Natural killer cell (primary cell): Measurements from ENCODE around the gene ARFRP1. TPM values are rescaled to one million over a fixed set of nuclear protein-coding genes. Genes with fewer than 3 reads are reported as not detected.

ENCODE experiments used
- ATAC-seq, 3 donors: fragments of 150-1000 bp in 2 of 3; fragments of 200-7000 bp in 1 of 3; cut with Tn5 transposase; 1 replicate in 1 of 3; 2 replicates in 2 of 3; pipeline ENCODE4 v1.10.0; 2021; ENCODE audit warnings: mild to moderate bottlenecking in 2 of 3, moderate library complexity in 2 of 3
- DNase-seq, 2 donors: peaks; one replicate each; pipeline versions ENCODE4 v3.0.0 to v3.0.0-alpha.2; 2013 to 2021; ENCODE audit warnings: mixed read lengths in 1 of 2
- H3K27ac ChIP-seq: one replicate; pipeline ENCODE4 v1.5.1; 2013; ENCODE audit warnings: mild to moderate bottlenecking, low read length
- H3K27me3 ChIP-seq: one replicate; pipeline ENCODE4 v1.6.1; 2013; ENCODE audit warnings: low read length; ENCODE audit not compliant: control insufficient read depth, insufficient read depth
- H3K36me3 ChIP-seq: one replicate; pipeline ENCODE4 v1.6.1; 2013; ENCODE audit warnings: low read length; ENCODE audit not compliant: control insufficient read depth, insufficient read depth
- H3K4me1 ChIP-seq: one replicate; pipeline ENCODE4 v1.6.1; 2013; ENCODE audit warnings: low read length; ENCODE audit not compliant: control insufficient read depth, insufficient read depth
- H3K4me3 ChIP-seq: one replicate; pipeline ENCODE4 v1.5.1; 2013; ENCODE audit warnings: low read length
- H3K9me3 ChIP-seq: one replicate; pipeline ENCODE4 v1.6.1; 2013; ENCODE audit warnings: low read length; ENCODE audit not compliant: control insufficient read depth, insufficient read depth
- H3K27ac Mint-ChIP-seq, 2 donors: one replicate each; pipeline ENCODE4 v1.8.0; 2022; ENCODE audit warnings: mild to moderate bottlenecking in 2 of 2, mixed read lengths in 2 of 2, moderate library complexity in 1 of 2
- H3K27me3 Mint-ChIP-seq, 2 donors: one replicate each; pipeline ENCODE4 v1.8.0; 2022; ENCODE audit warnings: low read depth in 2 of 2, mixed read lengths in 2 of 2
- H3K36me3 Mint-ChIP-seq: one replicate; pipeline ENCODE4 v1.8.0; 2022; ENCODE audit warnings: mixed read lengths
- H3K4me1 Mint-ChIP-seq, 2 donors: one replicate each; pipeline ENCODE4 v1.8.0; 2022; ENCODE audit warnings: mixed read lengths in 2 of 2
- H3K4me3 Mint-ChIP-seq: one replicate; pipeline ENCODE4 v1.8.0; 2022; ENCODE audit warnings: mild to moderate bottlenecking, moderate library complexity, mixed read lengths
- H3K9me3 Mint-ChIP-seq, 2 donors: one replicate each; pipeline ENCODE4 v1.8.0; 2022; ENCODE audit warnings: mixed read lengths in 2 of 2
- WGBS: methylation state at CpG from one replicate; pipeline ENCODE4 v1.1.7; 2013; ENCODE audit warnings: missing lambda C conversion rate; ENCODE audit not compliant: insufficient coverage; 5-methylcytosine and 5-hydroxymethylcytosine counted together
- intact Hi-C: fragments of 100-400 bp; cut with micrococcal nuclease; formaldehyde crosslinking; loops from one replicate; pipeline ENCODE4 v1.14.2; 2022
- total RNA-seq, 4 donors: library from RNA; stranded (reverse); fragments of 120-200 nt in 1 of 4; gene quantifications; one replicate each; pipeline versions ENCODE4 v1.2.3 to v1.2.4, GENCODE V29; 2013 to 2022
- TF ChIP-seq, protein P1 (sequence below): fragments of 200-600 bp; IDR thresholded peaks from one replicate; pipeline ENCODE4 v1.8.0; 2022; ENCODE audit warnings: antibody characterized with exemption

Gene ARFRP1
- total RNA-seq, 3 donors from 2014 or later (not counting 1 experiment from before 2014, with no cell fraction given): 43.9 to 55.8 (median 50.6) TPM

DNA sequence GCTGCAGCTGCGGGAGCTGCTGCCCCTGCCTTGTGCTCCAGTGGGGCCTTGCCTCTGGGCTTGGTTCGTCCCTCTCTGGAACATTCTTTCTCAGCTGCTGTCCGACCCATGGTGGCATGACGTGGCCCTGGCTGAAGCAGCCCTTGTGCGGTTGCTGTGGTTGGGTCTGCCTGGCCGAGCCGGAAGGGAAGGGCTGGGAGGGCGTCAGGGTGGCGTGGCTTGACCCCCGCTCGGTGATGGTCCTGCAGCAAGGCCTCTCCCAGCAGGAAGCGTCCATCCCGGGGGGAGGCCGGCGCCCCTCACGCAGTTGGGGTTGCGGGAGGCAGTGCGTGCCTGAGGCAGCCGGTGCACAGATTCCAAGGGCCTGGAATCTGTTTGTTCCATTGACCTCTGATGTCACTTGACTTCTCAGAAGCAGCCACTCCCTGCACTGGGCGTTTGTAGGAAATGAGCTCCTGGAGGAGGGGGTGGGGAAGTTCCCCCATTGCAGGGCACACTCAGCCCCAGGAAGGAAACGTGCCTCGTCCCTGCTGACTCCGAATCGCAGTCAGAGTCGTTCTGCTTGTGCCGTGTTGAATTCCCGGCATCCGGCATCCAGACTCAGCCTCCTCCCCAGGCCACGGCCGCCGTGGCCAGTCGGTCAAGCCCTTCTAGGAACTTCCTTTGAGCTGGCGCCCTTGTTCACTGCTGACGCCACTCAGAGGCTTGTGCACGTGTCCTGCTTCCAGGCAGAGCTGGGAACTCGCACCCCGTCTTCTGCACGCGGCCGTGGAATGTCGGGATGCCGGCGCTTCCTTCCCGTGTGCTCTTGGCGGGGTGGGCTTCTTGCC, 21.1 kb downstream of the ARFRP1 start:
- H3K4me1 Mint-ChIP-seq: peaks cover 0 to 5% of the 10 kb centered on the region in 2 donors

DNA sequence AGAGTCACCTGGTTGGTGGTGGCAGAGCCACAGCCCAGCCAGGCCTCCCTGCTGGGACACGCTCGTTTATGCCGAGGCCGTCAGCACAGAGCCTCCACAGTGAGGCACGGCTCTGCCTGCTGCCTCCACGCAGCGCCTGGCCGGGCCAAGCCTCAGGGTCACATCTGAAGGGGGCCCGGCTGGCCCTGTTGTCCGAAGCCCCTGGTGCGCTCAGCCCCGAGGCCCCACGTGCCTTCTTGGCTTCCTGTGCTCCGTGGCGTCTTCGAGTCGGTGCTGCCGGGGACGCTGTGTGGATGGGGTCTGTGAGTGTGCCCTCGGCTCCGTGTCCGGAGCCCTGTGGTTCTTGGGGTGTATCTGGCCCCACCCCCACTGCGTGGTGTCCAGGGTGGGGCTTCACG, 21.7 kb downstream of the ARFRP1 start:
- Mint-ChIP-seq H3K27ac (no peak overlapping the region), H3K9me3 (no peaks in the 10 kb centered on the region), H3K4me3 (peak overlapping the region; percentile 37), H3K36me3 (no peaks in the 10 kb centered on the region), H3K27me3 (no peaks in the 10 kb centered on the region), H3K4me1 (peaks cover 0 to under 1% of the 10 kb centered on the region in 2 donors)
- 93% methylated on average over 24 of the region's 24 CpGs for WGBS
- no peak for DNase-seq
- Histone ChIP-seq H3K9me3 (no peaks in the 10 kb centered on the region), H3K27ac (no peak overlapping the region), H3K27me3 (no peaks in the 10 kb centered on the region), H3K36me3 (no peaks in the 10 kb centered on the region), H3K4me3 (no peak overlapping the region), H3K4me1 (peaks cover 24% of the 10 kb centered on the region)
- intact Hi-C loops: no loop called here
- peak in 1 of 3 donors; percentile 3 for ATAC-seq
- TF ChIP-seq, protein P1, sequence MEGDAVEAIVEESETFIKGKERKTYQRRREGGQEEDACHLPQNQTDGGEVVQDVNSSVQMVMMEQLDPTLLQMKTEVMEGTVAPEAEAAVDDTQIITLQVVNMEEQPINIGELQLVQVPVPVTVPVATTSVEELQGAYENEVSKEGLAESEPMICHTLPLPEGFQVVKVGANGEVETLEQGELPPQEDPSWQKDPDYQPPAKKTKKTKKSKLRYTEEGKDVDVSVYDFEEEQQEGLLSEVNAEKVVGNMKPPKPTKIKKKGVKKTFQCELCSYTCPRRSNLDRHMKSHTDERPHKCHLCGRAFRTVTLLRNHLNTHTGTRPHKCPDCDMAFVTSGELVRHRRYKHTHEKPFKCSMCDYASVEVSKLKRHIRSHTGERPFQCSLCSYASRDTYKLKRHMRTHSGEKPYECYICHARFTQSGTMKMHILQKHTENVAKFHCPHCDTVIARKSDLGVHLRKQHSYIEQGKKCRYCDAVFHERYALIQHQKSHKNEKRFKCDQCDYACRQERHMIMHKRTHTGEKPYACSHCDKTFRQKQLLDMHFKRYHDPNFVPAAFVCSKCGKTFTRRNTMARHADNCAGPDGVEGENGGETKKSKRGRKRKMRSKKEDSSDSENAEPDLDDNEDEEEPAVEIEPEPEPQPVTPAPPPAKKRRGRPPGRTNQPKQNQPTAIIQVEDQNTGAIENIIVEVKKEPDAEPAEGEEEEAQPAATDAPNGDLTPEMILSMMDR: no peak

More for the DNA sequence above, 21.1 kb downstream of the ARFRP1 start:
- Histone ChIP-seq H3K4me1 (peaks cover 24% of the 10 kb centered on the region), H3K27ac (no peak overlapping the region), H3K4me3 (no peak overlapping the region), H3K27me3 (no peaks in the 10 kb centered on the region), H3K9me3 (no peaks in the 10 kb centered on the region), H3K36me3 (no peaks in the 10 kb centered on the region)
- Mint-ChIP-seq H3K27ac (no peak overlapping the region), H3K9me3 (no peaks in the 10 kb centered on the region), H3K4me3 (peak overlapping the region; percentile 37), H3K36me3 (no peaks in the 10 kb centered on the region), H3K27me3 (no peaks in the 10 kb centered on the region)
- TF ChIP-seq, protein P1: no peak
- 38% methylated on average over 45 of the region's 45 CpGs for WGBS
- DNase-seq (peak in 1 of 2 donors; percentile 56), ATAC-seq (peak; percentile 58 to 75 (median 61))
- intact Hi-C loops: no loop called here

DNA sequence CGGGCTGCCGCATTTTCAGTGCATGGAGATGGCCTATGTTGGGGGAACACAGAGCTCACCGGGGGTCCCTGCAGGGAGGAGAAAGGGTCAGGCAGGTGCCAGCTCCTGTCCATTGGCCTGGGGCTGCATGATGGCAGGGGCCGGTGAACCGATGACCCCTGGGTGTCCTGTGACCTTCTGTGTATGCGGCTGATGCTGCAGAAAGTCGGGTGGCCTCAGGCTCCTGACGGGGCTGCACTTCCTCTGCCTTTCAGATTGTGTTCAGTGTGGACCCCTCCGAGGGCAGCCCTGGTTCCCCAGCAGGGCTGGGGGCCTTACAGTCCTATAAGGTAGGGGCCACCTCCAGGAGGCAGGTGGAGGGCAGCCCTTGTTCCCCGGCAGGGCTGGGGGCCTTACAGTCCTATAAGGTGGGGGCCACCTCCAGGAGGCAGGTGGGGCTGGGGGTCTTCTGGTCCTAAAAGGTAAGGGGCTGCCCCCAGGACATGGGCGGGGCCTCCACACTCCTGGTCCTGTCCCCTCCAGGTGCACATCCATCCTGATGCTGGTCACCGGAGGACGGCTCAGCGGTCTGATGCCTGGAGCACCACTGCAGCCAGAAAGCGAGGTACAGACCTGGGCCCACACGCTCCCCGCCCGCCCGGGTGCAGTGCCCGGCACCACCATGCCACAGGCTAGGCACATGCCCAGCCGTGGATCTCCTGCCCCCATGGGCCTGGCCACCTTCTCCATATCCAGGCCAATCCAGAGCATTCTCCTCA, 22.3 kb downstream of the ARFRP1 start:
- H3K4me1 ChIP-seq: peaks cover 24% of the 10 kb centered on the region
- ATAC-seq: no peak
- TF ChIP-seq, protein P1: no peak
- Mint-ChIP-seq H3K36me3 (no peaks in the 10 kb centered on the region), H3K4me1 (no peaks in the 10 kb centered on the region), H3K27ac (no peak overlapping the region), H3K4me3 (no peak overlapping the region), H3K27me3 (no peaks in the 10 kb centered on the region), H3K9me3 (no peaks in the 10 kb centered on the region)
- no peak for DNase-seq
- intact Hi-C loops: no loop called here
- WGBS: 92% methylated on average over 21 of the region's 21 CpGs
- no peak overlapping the region for H3K4me3 ChIP-seq
- no peaks in the 10 kb centered on the region for H3K9me3 ChIP-seq
- H3K36me3 ChIP-seq: no peaks in the 10 kb centered on the region
- H3K27ac ChIP-seq: no peak overlapping the region
- no peaks in the 10 kb centered on the region for H3K27me3 ChIP-seq
